Spleen (tissue), 11 donors: ENCODE data around the gene HS2ST1. TPM values are rescaled to one million over a fixed set of nuclear protein-coding genes. Genes with fewer than 3 reads are reported as not detected.

ENCODE experiments used
- DNase-seq: peaks from one replicate; pipeline ENCODE4 v3.0.0-alpha.2; 2020
- H3K27ac ChIP-seq, 8 donors: fragments of 200-600 bp; sonication (generic) in 7 of 8; 1 replicate in 4 of 8; 2 replicates in 4 of 8; pipeline versions ENCODE4 v1.5.0 to v1.8.0; 2016 to 2021; ENCODE audit warnings: inconsistent platforms in 4 of 8, mild to moderate bottlenecking in 4 of 8, moderate library complexity in 1 of 8
- H3K27me3 ChIP-seq, 7 donors: fragments of 200-600 bp; sonication (generic) in 6 of 7; replicated peaks in 1 of 7; 1 replicate in 4 of 7; 2 replicates in 3 of 7; pipeline versions ENCODE4 v1.5.0 to v1.8.0; 2016 to 2021; ENCODE audit warnings: inconsistent platforms in 3 of 7, mild to moderate bottlenecking in 1 of 7
- H3K36me3 ChIP-seq, 6 donors: fragments of 200-600 bp; sonication (generic) in 5 of 6; 1 replicate in 4 of 6; 2 replicates in 2 of 6; pipeline versions ENCODE4 v1.5.0 to v1.8.0; 2016 to 2021; ENCODE audit warnings: inconsistent platforms in 2 of 6
- H3K4me1 ChIP-seq, 6 donors: fragments of 200-600 bp; sonication (generic) in 5 of 6; 1 replicate in 3 of 6; 2 replicates in 3 of 6; pipeline versions ENCODE4 v1.5.0 to v1.8.0; 2016 to 2021; ENCODE audit warnings: inconsistent platforms in 3 of 6
- H3K4me3 ChIP-seq, 8 donors: fragments of 200-600 bp; sonication (generic) in 7 of 8; 1 replicate in 4 of 8; 2 replicates in 4 of 8; pipeline versions ENCODE4 v1.5.0 to v1.8.0; 2016 to 2021; ENCODE audit warnings: inconsistent platforms in 4 of 8, mild to moderate bottlenecking in 4 of 8, moderate library complexity in 2 of 8
- H3K9me3 ChIP-seq, 8 donors: fragments of 200-600 bp; sonication (generic) in 7 of 8; 1 replicate in 4 of 8; 2 replicates in 4 of 8; pipeline versions ENCODE4 v1.5.0 to v1.8.0; 2016 to 2021; ENCODE audit warnings: inconsistent platforms in 4 of 8
- POLR2A ChIP-seq, 3 donors: fragments of 450-650 bp; IDR thresholded peaks; one replicate each; pipeline ENCODE4 v1.5.1; 2017; ENCODE audit warnings: antibody characterized with exemption in 3 of 3, mild to moderate bottlenecking in 1 of 3
- POLR2AphosphoS5 ChIP-seq, 3 donors: sonication (generic); formaldehyde crosslinking; IDR thresholded peaks; one replicate each; pipeline ENCODE4 v1.5.1; 2017; ENCODE audit warnings: antibody characterized with exemption in 3 of 3
- WGBS, 5 donors: extraction: QIAGEN DNeasy Blood & Tissue Kit in 3 of 5; methylation state at CpG; one replicate each; pipeline versions ENCODE4 v1.1.5 to v1.1.7; 2013 to 2018; 5-methylcytosine and 5-hydroxymethylcytosine counted together
- intact Hi-C: fragments of 100-400 bp; cut with DNase I; formaldehyde crosslinking; loops from one replicate; pipeline ENCODE4 v1.15.0; 2023; ENCODE audit warnings: low total_unique reads
- polyA plus RNA-seq, 3 donors: library from polyadenylated mRNA; stranded (reverse); fragments of 200-250 nt; gene quantifications; one replicate each; pipeline ENCODE4 v1.2.1, GENCODE V29; 2013
- total RNA-seq, 7 donors: library from RNA; depleted of rRNA in 3 of 7; stranded (reverse); fragments of >200 nt in 3 of 7; fragmentation: NEBNext Ultra II Directional in 4 of 7; extraction: Animal tissue kit (Norgen Biotek cat#: 25700) in 4 of 7; gene quantifications; one replicate each; pipeline versions ENCODE4 v1.1.0 to v1.2.1, GENCODE V29; 2016 to 2021
- TF ChIP-seq, protein P1 (sequence below), 11 experiments: fragments of 200-600 bp in 7 of 11; fragments of 450-650 bp in 4 of 11; sonication (generic) in 4 of 11; IDR thresholded peaks in 8 of 11; conservative IDR thresholded peaks in 3 of 11; 1 replicate in 7 of 11; 2 replicates in 4 of 11; pipeline versions ENCODE4 v1.4.0 to v1.8.0; 2016 to 2021; ENCODE audit warnings: antibody characterized with exemption in 11 of 11, inconsistent platforms in 4 of 11, mild to moderate bottlenecking in 1 of 11
- donor health status: healthy with polysubstance abuse.
- donor health status: DM: no; HTN: no; CAD: no; lungs with moderate emphysema.
- donor health status: DM: no; HTN: no; CAD: no.
- donor health status: Bipolar disorder and iron deficiency.
- donor health status: healthy.
- donor health status: DM: no; HTN: no; CAD: no.
- donor health status: DM: yes; HTN: yes; CAD: no.

HS2ST1 gene
- total and polyA plus RNA-seq, 10 donors, result 4.6 to 32.9 (median 22.3) TPM

GRCh38 chr1:87148661-87149060 is 234.2 kb downstream of the HS2ST1 start:
- H3K4me1 ChIP-seq, result peaks cover 0 to 39% (median 19%) of the 10 kb centered on the region in 6 donors
- H3K4me3 ChIP-seq, result no peak overlapping the region
- H3K36me3 ChIP-seq, result no peaks in the 10 kb centered on the region
- TF ChIP-seq, protein P1, sequence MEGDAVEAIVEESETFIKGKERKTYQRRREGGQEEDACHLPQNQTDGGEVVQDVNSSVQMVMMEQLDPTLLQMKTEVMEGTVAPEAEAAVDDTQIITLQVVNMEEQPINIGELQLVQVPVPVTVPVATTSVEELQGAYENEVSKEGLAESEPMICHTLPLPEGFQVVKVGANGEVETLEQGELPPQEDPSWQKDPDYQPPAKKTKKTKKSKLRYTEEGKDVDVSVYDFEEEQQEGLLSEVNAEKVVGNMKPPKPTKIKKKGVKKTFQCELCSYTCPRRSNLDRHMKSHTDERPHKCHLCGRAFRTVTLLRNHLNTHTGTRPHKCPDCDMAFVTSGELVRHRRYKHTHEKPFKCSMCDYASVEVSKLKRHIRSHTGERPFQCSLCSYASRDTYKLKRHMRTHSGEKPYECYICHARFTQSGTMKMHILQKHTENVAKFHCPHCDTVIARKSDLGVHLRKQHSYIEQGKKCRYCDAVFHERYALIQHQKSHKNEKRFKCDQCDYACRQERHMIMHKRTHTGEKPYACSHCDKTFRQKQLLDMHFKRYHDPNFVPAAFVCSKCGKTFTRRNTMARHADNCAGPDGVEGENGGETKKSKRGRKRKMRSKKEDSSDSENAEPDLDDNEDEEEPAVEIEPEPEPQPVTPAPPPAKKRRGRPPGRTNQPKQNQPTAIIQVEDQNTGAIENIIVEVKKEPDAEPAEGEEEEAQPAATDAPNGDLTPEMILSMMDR (IDR thresholded peaks at IDR 0.05 in 8 of 11, conservative IDR thresholded peaks at IDR 0.05 in 3 of 11), result no peak
- TF ChIP-seq POLR2AphosphoS5 (IDR thresholded peaks at IDR 0.05), result no peak
- TF ChIP-seq POLR2A (IDR thresholded peaks at IDR 0.05), result no peak
- 54 to 85% (median 78%) methylated on average over 4 of the region's 4 CpGs for WGBS, 5 donors
- H3K27me3 ChIP-seq, result peaks cover 0 to 33% (median 5%) of the 10 kb centered on the region in 7 donors
- H3K9me3 ChIP-seq, result no peaks in the 10 kb centered on the region
- intact Hi-C loops, result no loop called here
- no peak for DNase-seq
- no peak overlapping the region for H3K27ac ChIP-seq

- H3K9me3 ChIP-seq, result no peaks in the 10 kb centered on the region
- DNase-seq, result no peak
- H3K4me3 ChIP-seq, result no peak overlapping the region
- no peak overlapping the region for H3K27ac ChIP-seq
- intact Hi-C loops, result loop anchor here (5.0 kb wide), 1 partner anchor 803 kb away; no protein-coding TSS in a partner anchor
- H3K36me3 ChIP-seq, result no peaks in the 10 kb centered on the region
- 80 to 93% (median 81%) methylated on average over 7 of the region's 7 CpGs for WGBS, 5 donors
- H3K4me1 ChIP-seq, result peaks cover 0 to 39% (median 19%) of the 10 kb centered on the region in 6 donors
- TF ChIP-seq POLR2A (IDR thresholded peaks at IDR 0.05) (no peak), POLR2AphosphoS5 (IDR thresholded peaks at IDR 0.05) (no peak)
- TF ChIP-seq, protein P1 (IDR thresholded peaks at IDR 0.05 in 8 of 11, conservative IDR thresholded peaks at IDR 0.05 in 3 of 11), result no peak
- H3K27me3 ChIP-seq, result peaks cover 0 to 33% (median 5%) of the 10 kb centered on the region in 7 donors
Observed at GRCh38 chr1:87149241-87150041, 235.0 kb downstream of the HS2ST1 start.

GRCh38 chr1:87150143-87150542 is 235.7 kb downstream of the HS2ST1 start:
- no peaks in the 10 kb centered on the region for H3K9me3 ChIP-seq
- 78 to 94% (median 85%) methylated on average over 1 of the region's 1 CpG for WGBS, 5 donors
- peaks cover 0 to 39% (median 19%) of the 10 kb centered on the region in 6 donors for H3K4me1 ChIP-seq
- H3K4me3 ChIP-seq, result no peak overlapping the region
- no peaks in the 10 kb centered on the region for H3K36me3 ChIP-seq
- H3K27ac ChIP-seq, result no peak overlapping the region
- DNase-seq, result no peak
- TF ChIP-seq POLR2AphosphoS5 (IDR thresholded peaks at IDR 0.05), result no peak
- TF ChIP-seq, protein P1 (IDR thresholded peaks at IDR 0.05 in 8 of 11, conservative IDR thresholded peaks at IDR 0.05 in 3 of 11), result no peak
- TF ChIP-seq POLR2A (IDR thresholded peaks at IDR 0.05), result no peak
- intact Hi-C loops, result loop anchor here (5.0 kb wide), 1 partner anchor 802 kb away; no protein-coding TSS in a partner anchor
- H3K27me3 ChIP-seq, result peaks cover 0 to 33% (median 5%) of the 10 kb centered on the region in 7 donors
